GM13977 (cell line): Measurements from ENCODE around the gene WDFY2.

ENCODE experiments used
- DNase-seq: peaks from one replicate; pipeline ENCODE4 v3.0.0; 2012; ENCODE audit warnings: low spot score
- in situ Hi-C: fragments of 300-500 bp; cut with MboI; formaldehyde crosslinking; loops from one replicate; pipeline ENCODE4 v1.12.0; 2022; ENCODE audit warnings: low sequenced_read_pairs, low pct_unique_long_range_greater_than_20kb, mixed read lengths, inconsistent platforms; ENCODE audit not compliant: unreplicated experiment
- TF ChIP-seq, protein P1 (sequence below): IDR thresholded peaks from 2 replicates; pipeline ENCODE4 v1.5.1; 2012; ENCODE audit warnings: mild to moderate bottlenecking, control low read depth; ENCODE audit not compliant: insufficient read depth; ENCODE audit errors: extremely low read depth, missing control alignments

Gene WDFY2

DNA sequence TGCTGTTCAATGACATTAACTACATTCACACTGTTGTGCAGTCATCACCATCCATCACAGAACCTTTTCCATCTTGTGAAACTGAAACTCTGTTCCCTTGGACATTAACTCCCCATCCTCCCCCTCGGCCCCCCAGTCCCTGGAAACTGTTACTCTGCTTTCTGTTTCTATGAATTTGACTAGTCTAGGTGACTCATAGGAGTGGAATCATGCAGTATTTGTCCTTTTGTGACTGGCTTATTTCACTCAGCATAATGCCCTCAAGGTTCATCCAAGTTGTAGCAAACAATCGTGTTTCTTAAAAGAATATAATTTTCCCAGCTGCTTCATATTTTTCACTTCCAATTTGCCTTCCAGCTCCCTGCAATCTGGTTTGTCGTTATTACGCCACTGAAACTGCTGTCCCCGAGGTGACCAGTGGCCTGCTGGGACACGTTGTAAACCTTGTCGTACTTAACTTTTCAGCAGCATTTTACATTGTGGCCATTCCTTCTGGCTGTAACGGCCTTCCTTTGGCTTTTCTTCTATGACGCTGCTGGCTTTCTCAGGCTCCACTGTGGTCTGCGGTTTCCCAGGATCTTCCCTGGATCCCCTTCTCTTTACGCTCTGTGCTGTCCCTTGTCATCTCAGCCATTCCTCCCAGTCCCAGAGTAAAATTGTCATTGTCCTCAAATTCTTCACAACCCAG, 145.7 kb downstream of the WDFY2 start:
- TF ChIP-seq, protein P1, sequence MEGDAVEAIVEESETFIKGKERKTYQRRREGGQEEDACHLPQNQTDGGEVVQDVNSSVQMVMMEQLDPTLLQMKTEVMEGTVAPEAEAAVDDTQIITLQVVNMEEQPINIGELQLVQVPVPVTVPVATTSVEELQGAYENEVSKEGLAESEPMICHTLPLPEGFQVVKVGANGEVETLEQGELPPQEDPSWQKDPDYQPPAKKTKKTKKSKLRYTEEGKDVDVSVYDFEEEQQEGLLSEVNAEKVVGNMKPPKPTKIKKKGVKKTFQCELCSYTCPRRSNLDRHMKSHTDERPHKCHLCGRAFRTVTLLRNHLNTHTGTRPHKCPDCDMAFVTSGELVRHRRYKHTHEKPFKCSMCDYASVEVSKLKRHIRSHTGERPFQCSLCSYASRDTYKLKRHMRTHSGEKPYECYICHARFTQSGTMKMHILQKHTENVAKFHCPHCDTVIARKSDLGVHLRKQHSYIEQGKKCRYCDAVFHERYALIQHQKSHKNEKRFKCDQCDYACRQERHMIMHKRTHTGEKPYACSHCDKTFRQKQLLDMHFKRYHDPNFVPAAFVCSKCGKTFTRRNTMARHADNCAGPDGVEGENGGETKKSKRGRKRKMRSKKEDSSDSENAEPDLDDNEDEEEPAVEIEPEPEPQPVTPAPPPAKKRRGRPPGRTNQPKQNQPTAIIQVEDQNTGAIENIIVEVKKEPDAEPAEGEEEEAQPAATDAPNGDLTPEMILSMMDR, result no peak
- in situ Hi-C loops, result no loop called here
- no peak for DNase-seq

DNA sequence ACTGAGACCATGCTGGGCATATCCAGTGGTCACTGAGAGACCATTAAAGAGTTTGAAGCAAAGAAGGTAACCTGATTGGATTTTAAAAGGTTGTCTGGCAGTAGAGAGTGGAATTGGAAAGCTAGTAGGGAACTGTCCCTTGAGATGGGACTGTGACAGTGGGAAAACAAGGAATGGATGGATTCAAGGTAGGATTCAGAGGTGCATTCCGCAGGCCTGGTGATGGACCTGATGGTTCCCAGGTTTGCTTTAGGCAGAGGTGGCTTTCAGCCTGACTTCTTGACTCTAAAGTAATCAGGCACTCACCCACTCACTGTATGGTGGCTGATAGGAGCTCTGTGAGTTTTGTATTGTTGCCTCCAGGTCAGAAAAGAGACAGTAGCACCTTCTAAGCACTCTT, 146.7 kb downstream of the WDFY2 start:
- in situ Hi-C loops, result no loop called here

DNA sequence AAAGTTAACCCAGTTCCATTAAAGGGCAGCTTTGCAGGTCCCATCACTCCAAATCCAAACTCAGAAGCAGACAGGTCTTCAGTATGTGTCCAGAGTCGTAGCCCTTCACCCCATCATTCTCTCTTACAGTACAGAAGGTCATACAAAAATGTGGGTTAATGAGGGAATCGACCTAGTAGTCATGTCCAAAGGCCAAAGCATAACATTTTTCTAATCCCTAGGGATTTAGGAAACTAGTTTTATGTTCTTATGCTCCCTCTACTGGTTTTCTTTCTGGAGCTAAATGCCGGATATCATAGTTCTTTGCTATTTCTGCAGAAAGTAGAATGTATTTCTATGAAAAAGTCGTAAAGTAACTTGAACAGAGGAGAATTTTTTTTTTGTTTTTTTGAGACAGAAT, 147.5 kb downstream of the WDFY2 start:
- DNase-seq, result no peak
- TF ChIP-seq, protein P1, result no peak
- in situ Hi-C loops, result no loop called here

More for the DNA sequence above, 146.7 kb downstream of the WDFY2 start:
- no peak for DNase-seq
- TF ChIP-seq, protein P1, result no peak

DNA sequence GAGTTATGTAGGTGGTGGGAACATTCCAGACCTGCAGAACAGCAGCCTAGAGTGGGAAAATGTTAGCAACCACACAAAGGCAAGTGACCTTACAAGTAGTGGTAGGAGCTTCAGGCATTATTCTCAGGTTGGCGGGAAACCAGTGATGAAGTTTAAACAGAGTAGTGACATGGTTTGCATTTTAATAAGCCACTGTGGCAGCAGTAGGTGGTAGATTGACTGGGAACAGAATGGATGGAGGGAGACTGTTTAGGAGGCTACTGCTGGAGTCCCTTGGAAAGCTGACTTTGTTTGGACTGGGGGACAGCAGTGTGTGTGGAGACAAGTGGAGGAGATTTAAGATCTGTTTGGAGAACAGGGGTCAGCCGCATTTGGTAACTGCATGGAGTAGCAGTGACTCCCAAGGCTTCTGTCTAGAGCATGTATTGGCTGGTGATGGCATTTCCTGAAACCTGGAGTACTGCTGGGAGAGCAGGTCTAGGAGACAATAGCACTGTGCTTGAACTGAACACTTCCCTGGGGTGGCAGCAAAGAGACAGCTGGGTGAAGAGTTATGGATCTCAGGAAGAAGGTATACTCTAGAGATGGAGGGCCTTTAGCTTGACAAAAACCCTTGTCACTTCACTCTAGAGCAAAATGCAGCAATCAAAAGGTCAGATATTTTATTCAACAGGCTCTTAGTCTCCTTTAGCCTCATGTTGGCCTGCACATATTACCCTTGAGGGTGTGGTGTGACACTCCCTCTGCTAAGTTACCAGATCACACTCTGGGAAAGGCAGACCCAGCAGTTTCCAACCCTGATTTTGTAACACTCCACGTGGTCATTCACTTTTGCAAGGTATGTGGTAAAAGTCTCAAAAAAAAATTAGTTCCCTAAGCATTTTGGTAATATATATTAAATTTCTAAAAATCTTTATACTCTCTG, 149.4 kb downstream of the WDFY2 start:
- in situ Hi-C loops, result no loop called here
- no peak for DNase-seq
- TF ChIP-seq, protein P1, result no peak

DNA sequence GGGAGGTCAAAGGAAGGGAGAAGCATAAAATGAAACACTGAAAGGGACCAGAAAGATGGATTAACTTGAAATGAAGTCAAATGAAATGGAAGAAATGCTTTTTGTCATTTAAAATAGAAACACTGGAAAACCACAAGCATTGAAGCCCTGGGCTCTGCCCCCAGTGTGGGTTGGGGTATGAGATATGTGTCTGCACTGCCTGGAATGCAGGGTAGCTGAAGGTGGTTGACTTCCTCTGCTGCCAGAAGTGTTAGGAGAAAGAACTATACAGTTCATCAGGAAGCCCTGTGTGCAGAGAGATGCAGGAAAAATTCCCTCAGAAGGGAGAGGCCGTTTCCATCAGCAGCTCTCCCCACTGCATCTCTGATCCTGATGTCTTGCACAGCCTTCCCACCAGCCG, 150.5 kb downstream of the WDFY2 start:
- TF ChIP-seq, protein P1, result no peak
- in situ Hi-C loops, result no loop called here
- DNase-seq, result no peak

DNA sequence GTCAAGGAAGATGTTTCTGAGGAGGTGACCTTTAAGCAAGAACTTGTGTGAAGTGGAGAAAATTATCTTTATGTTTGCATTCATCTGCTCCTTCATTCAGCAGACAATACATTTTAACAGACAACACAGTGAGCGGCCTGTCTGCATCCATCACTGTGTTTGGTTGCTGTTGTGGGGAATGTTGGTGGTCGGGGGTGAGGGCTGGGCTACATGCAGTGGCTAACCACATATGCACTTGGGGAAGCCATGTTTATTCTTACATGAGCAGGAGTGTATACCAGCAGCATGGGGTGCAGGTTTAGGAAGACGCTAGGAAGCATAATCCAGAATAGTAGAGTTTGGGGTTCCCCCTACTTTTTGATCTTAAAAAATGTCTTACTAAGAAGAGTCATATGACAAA, 153.3 kb downstream of the WDFY2 start:
- no peak for DNase-seq
- in situ Hi-C loops, result no loop called here
- TF ChIP-seq, protein P1, result no peak
